Cerebellar nuclear complex (tissue), 1 donor: Measurements from ENCODE around the gene AMIGO2.
"Not testable (repeated sequence)": the region's sequence is repeated elsewhere in the genome, so short reads cannot be mapped to it uniquely, and the experiment has no call there.

Experiments used
- DNase-seq, 2 experiments: peaks; one replicate each; lab custom pipeline; 2025; lab: John Stamatoyannopoulos, UW

Gene AMIGO2

GRCh38 chr12:47074757-47075156, 5.0 kb downstream of the AMIGO2 start:
- no peak for DNase-seq

DNA sequence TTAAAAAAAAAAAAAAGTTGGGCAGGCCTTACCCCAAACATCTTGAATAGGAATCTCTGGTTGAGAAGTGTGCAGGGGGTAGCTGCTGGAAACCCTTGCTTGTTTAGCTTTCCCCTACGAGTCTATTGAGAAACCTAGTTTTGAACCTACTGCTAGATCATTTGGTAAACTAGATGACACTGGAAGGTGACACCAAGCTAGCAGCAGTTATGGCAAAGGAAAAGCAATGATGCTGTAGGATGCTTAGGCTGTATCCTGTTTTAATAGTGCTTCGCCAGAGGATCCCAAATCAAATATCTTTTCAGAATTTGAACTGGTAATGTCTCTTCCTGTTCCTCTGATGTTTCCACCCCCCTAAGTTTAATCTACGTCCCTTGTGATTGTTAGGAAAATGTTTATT, 5.8 kb downstream of the AMIGO2 start:
- DNase-seq: no peak

DNA sequence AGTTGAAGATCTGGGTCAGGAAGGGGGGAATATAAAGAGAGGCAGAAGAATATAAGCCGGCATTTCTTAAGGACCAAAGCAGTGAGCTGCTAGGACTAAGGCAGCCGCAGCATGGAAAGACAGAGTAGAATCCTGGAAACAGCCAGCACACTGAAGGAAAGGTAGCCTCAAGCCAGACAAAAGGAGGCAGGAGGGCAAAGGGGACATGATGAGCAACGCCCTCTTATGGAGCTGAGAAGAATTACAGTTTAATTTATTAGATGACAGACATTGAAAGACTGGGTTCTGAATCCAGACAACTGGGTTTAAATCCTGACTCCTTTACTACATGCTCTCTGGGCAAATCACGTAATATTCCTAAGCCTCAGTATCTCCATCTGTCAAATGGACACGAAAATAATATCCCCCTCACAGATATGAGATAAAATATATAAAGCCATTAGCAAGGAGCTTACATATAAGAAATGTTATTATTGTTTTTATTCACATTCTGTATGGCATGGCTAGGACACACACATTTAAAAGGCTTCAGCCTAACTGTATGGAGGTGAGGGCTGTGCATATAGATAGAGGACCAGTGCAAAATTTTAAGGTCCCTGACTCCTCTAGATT, 8.4 kb downstream of the AMIGO2 start:
- no peak for DNase-seq

DNA sequence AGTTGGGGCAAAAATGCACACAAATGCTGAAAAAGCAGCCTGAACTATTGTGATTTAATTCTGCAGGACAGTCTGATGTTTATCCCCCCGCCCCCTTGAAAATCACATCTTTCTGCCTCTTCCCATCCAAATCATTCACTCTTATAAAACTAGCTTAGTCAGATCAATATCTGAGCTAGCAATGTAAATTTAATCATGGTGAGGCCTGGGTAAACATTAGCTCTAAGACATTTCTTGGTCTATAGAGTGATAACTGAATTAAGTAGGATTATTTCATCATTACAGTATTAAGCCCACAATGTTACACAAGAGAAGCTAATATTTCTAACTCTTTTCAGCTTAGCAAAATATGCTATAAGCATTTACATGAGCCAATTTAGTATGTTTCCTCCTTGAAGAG, 9.4 kb downstream of the AMIGO2 start:
- no peak for DNase-seq

GRCh38 chr12:47068539-47068938, 11.2 kb downstream of the AMIGO2 start:
- no peak for DNase-seq

DNA sequence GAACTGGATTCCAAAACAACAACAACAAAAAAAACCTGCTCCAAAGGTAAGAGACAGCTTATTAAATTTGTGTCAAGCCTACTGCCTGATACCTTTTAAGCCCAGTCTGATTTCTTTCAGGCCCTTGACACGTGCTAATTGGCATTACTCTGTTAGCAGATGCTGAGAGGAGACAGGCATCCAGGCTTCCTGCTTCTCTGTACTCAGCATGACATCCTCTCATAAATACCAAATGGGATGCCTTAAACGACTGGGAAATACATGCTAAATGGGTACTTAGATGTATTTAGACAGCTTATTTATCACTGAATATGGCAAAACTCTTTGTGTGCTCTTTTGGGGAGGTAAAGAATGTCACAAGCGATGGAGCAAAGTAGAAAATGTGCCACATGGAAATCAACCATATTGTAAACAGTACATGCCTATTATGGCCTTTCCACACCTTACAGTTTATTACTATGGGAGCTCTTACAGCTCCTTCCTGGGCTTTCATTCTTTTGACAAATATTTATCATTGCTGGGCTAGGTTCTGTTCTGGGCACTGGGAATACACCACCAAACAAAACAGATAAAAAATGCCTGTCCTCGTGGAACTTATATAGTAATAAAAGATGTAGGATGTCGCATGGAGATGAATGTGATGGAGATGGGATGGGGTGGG, 11.9 kb downstream of the AMIGO2 start:
- DNase-seq: no peak

GRCh38 chr12:47067176-47067575, 12.6 kb downstream of the AMIGO2 start:
- DNase-seq: no peak

- no peak for DNase-seq
Measured at GRCh38 chr12:47066278-47067025, 13.3 kb downstream of the AMIGO2 start.

DNA sequence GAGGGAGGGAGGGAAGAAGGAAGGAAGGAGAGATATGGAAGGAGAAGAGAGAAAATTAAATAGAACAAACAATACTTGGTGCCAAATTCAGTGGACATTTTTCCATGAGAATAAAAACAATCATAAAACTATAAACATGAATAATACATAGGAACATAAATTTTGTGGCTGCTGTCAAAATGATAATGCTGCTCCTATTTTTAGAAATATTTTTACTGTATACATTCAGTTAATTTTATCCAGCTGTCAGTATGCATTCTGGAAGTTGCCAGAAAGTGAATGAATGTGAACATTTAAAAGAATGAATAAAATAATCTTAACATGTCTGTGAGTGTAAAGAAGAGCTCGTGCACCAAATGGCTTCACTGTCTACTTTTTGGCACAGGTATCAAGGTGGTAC, 14.2 kb downstream of the AMIGO2 start:
- DNase-seq: no peak

GRCh38 chr12:47058640-47059039, 21.1 kb downstream of the AMIGO2 start:
- not testable (repeated sequence) for DNase-seq

GRCh38 chr12:47056944-47057343, 22.8 kb downstream of the AMIGO2 start:
- DNase-seq: not testable (repeated sequence)

GRCh38 chr12:47055856-47056255, 23.9 kb downstream of the AMIGO2 start:
- not testable (repeated sequence) for DNase-seq

GRCh38 chr12:47054659-47055058, 25.1 kb downstream of the AMIGO2 start:
- no peak for DNase-seq

- DNase-seq: no peak
Measured at GRCh38 chr12:47053961-47054360, 25.8 kb downstream of the AMIGO2 start.

DNA sequence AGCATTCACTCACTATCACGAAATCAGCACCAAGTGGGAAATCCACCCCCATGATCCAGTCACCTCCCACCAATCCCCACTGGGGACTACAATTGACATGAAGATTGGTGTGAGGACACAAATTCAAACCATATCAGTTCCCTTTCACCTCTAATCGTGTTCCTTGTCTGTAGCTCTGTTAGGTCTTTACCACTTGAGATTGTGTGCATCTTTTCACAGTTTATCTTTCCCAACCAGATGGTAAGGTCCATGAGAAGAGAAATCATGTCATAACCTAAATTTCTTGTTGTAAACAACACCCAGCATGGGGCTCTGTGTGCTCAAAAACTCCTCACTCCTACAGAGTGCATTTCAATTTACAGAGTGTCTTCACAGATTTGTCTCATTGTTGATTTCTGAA, 27.5 kb downstream of the AMIGO2 start:
- no peak for DNase-seq

DNA sequence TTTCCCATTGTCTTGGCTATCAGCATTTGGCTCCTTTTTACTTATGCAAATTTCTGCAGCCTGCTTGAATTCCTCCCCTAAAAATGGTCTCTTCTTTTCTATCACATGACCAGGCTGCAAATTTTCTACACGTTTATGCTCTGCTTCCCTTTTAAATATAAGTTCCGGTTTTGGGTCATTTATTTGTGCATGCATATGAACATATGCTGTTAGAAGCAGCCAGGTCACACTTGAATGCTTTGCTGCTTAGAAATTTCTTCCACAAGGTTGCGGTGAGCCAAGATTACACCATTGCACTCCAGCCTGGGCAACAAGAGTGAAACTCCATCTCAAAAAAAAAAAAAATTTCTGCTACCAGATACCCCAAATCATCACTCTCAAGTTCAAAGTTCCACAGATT, 28.5 kb downstream of the AMIGO2 start:
- not testable (repeated sequence) for DNase-seq

DNA sequence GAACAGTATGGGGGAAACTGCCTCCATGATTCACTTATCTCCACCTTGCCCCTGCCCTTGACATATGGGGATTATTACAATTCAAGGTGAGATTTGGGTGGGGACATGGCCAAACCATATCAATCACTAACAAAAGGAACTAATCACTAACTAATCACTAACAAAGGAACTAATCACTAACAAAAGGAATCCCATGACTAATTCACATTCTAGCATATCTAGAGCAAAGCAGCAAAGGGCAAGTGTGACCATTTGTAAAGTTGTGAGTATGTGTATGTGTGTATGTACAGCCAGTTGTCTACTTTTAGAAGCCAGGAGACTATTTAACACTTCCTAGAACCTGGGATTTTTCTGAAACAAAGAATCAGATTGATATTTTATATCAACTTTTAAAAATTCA, 31.2 kb downstream of the AMIGO2 start:
- DNase-seq: no peak

- DNase-seq: no peak
Measured at GRCh38 chr12:47041327-47041726, 38.4 kb downstream of the AMIGO2 start.

- no peak for DNase-seq
Measured at GRCh38 chr12:47039756-47040155, 40.0 kb downstream of the AMIGO2 start.

GRCh38 chr12:47039079-47039478, 40.7 kb downstream of the AMIGO2 start:
- DNase-seq: no peak

GRCh38 chr12:47038270-47038748, 41.5 kb downstream of the AMIGO2 start:
- DNase-seq: no peak

- no peak for DNase-seq
Measured at GRCh38 chr12:47035484-47035883, 44.3 kb downstream of the AMIGO2 start.

DNA sequence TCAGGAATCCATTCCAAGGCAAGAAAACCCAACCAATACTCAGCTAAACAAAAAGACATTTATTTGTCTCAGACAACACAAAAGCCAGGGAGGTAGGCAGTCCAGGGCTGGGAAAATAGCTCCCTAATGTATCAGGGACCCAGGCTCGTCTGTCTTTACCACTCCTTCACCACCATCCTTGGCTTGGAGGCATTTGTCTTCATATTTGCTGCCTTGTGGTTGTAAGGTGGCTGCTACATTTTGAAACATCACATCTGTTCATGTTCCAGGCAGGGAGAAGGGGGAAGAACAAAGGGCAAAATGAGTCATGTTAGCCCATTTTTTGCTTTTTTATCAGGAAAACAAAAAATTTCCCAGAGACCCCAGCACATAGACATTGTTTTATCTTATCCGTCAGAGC, 45.1 kb downstream of the AMIGO2 start:
- no peak for DNase-seq
